ENCODE results near the gene IFT81.
"Not testable (repeated sequence)": the region's sequence is repeated elsewhere in the genome, so short reads cannot be mapped to it uniquely, and the experiment has no call there.

The IFT81 gene

DNA sequence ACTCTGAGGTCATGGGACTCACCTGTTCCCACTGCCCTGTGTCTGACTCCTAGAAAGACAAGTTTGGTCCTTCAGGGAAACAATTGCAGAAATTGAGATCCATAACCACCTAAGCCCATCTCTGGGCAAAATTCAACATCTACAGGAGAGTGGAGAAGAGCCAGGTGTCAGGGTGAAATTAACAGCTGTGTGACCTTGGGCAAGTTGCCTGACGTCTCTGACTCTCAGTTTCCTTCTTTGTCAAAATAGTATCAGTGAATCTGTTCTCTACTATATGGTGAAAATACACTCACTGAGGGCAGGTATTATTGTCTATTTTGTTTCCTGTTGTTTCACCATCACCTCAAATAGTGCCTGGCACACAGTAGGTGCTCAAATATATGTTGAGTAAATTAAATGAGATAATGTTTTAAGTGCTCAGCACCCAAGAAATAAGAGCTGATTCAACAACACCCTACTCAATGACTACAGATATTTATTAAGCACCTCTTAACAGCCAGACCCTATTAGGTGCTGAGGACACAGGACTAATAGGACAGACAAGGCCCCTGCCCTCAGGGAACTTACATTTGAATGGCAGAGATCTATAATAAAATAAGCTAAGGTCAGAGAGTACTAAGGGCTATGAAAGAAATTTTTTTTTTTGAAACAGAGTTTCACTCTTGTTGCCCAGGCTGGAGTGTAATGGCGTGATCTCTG is 14.2 kb upstream of the IFT81 start:
- TF ChIP-seq, protein P1, sequence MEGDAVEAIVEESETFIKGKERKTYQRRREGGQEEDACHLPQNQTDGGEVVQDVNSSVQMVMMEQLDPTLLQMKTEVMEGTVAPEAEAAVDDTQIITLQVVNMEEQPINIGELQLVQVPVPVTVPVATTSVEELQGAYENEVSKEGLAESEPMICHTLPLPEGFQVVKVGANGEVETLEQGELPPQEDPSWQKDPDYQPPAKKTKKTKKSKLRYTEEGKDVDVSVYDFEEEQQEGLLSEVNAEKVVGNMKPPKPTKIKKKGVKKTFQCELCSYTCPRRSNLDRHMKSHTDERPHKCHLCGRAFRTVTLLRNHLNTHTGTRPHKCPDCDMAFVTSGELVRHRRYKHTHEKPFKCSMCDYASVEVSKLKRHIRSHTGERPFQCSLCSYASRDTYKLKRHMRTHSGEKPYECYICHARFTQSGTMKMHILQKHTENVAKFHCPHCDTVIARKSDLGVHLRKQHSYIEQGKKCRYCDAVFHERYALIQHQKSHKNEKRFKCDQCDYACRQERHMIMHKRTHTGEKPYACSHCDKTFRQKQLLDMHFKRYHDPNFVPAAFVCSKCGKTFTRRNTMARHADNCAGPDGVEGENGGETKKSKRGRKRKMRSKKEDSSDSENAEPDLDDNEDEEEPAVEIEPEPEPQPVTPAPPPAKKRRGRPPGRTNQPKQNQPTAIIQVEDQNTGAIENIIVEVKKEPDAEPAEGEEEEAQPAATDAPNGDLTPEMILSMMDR (conservative IDR thresholded peaks at IDR 0.05) = no peak
- no peak overlapping the region for H3K27ac ChIP-seq

DNA sequence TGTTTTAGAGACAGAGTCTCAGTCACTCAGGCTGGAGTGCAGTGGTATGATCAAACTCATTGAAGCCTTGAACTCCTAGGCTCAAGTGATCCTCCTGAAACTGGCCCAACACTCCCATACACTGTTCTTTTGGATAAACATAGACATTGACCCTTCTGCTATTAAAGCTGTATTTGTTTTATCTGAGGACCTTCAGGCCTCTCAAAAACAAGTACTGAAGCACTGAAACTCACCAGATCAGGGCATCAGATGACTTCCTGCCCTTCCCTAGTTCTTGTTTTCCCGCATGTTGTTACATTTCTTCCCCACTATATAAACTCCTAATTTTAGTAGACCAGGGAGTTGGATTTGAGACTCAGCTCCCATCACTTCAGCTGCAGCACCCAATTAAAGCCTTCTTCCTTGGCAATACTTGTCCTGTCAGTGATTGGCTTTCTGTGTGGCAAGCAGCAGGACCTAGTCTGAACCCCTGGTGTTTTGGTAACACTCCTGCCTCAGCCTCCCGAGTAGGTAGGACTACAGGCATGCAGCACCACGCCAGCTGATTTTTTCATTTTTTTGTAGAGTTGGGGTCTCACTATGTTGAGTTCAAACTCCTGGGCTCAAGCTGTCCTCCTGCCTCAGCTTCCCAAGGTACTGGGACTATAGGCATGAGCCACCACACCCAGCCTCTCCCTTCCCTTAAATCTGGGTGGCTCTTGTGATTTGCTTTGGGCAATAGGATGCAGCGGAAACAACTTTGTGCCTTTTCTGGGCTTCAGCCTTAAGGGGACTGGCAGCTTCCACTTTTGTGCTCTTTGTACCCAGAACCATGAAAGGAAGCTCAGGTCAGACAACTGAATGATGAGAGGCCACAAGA is 12.5 kb upstream of the IFT81 start:
- TF ChIP-seq, protein P1 (conservative IDR thresholded peaks at IDR 0.05) = no peak
- no peak overlapping the region for H3K27ac ChIP-seq

DNA sequence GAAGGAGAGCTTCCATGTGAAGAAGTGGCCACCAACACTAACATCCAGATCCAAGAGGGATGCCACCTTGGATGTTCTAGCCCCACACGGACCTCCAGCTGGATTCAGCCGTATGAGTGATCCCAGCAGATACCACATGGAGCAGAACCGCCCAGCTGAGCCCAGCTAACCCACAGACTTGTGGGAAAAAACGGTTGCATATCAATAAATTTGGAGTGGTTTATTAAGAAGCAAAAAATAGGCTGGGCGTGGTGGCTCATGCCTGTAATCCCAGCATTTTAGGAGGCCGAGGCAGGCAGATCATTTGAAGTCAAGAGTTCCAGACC is 11.9 kb upstream of the IFT81 start:
- TF ChIP-seq, protein P1 (conservative IDR thresholded peaks at IDR 0.05) = no peak

DNA sequence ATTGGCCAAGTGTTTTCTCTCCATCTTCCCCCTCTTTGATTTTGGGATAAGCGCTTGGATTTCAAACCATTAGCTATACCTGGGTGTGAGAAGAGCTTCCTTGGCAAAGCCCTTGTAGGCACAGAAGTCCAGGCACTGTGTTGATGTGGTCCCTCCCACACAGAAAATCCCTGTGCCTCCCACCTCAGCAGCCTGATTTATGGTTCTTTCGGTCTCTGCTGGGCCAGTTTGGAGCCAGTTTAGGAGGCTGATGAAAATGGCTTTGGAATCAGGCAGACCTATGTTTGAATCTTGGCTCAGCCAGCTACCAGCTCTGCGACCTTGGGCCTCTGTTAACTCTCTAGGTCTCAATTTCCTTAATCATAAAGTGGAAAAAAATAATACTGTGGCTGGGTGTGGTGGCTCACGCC is 9.6 kb upstream of the IFT81 start:
- TF ChIP-seq, protein P1 (conservative IDR thresholded peaks at IDR 0.05) = no peak
- no peak overlapping the region for H3K27ac ChIP-seq

More for the DNA sequence above, 11.9 kb upstream of the IFT81 start:
- H3K27ac ChIP-seq = no peak overlapping the region

DNA sequence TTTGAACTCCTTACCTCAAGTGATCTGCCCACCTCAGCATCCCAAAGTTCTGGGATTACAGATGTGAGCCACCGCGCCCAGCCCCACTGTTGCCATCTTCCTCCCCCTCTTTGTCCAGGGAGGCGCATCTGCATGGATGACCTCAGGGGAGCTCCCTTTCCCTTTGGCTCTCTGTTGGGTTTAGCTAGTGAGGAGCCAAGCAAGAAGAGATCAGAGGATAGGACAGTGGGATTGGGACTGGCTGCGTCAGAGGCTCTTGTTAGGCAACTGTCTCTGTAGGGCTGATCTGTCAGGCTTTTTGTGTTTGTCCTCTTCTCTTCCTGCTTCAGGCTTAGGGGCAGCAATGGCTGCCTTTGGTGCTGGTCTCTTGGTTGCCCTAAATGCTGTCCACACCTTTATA is 8.5 kb upstream of the IFT81 start:
- TF ChIP-seq, protein P1 (conservative IDR thresholded peaks at IDR 0.05) = no peak
- no peak overlapping the region for H3K27ac ChIP-seq

DNA sequence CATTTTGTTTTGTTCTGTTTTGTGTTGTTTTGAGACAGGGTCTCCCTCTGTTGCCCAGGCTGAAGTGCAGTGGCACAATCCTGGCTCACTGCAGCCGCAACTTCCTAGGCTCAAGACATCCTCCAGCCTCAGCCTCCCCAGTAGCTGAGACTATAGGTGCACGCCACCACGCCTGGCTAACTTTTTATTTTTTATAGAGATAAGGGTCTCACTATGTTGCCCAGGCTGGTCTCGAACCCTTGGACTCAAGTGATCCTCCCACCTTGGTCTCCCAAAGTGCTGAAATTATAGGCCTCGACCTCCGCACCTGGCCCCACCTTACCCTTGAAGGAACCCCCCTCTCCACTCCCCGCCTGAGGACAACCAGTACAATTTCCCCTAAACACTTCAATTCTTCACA is 7.5 kb upstream of the IFT81 start:
- TF ChIP-seq, protein P1 (conservative IDR thresholded peaks at IDR 0.05) = no peak

DNA sequence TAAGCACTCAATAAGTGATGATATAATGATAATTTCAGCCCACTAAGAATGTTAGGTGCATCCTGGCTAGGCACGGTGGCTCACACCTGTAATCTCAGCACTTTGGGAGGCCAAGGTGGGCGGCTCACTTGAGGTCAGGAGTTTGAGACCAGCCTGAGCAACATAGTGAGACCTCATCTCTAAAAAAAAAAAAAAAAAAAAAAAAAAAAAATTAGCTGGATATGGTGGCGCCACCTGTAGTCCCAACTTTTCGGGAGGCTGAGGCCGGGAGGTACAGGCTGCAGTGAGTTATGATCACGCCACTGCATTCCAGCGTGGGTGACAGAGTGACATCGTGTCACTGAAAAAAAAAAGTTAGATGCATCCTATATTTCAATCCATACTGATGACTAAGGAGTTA is 6.9 kb upstream of the IFT81 start:
- H3K27ac ChIP-seq = not testable (repeated sequence)

More for the DNA sequence above, 7.5 kb upstream of the IFT81 start:
- H3K27ac ChIP-seq = no peak overlapping the region
